Activated naive CD4-positive, alpha-beta T cell treated with anti-CD3 and anti-CD28 coated beads, Interleukin-2, amount 50 U/mL, for 16 hours (primary cell): ENCODE results near the gene TIMM22.
"Not testable (repeated sequence)": the region's sequence is repeated elsewhere in the genome, so short reads cannot be mapped to it uniquely, and the experiment has no call there.

Experiments
- DNase-seq: peaks from one replicate; pipeline ENCODE4 v3.0.0-alpha.2; 2020

The TIMM22 gene

GRCh38 chr17:996554-997344 lies at the start of gene TIMM22:
TIMM22 (plus strand) TSS chr17:997129; CDS start chr17:997143, 14 bp downstream.
- peak; percentile 92 for DNase-seq

- DNase-seq, result no peak
Observed at GRCh38 chr17:948284-948852, 48.6 kb upstream of the TIMM22 start.

DNA sequence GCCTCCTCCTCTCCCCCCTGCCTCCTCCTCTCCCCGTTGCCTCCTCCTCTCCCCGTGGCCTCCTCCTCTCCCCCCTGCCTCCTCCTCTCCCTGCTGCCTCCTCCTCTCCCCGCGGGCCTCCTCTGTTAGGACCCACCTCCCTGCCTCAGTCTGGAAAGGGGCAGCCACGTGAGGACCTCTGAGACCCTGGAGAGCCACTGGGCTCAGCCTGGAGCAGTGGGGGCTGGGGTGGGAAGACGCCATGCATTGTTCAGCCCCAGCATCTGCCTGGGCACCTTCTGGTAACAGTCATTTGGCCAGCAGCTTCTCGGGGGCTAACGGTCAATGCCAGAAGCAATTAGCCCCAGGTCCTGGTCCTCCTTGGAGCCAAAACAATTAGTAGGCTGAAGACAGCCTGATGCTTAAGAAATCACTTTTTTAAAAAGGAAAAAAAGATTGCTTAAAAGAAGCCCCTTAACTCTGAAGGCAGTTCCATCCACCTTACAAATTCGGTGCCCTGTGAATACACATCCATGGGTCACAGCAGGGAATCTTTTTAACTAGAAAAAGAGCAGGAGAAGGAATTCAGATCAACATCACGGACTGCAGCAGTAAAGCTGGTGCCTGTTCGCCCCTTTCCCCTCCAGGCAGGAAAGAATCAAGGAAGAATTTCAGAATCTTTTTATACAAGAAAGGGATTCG lies 47.2 kb upstream of the TIMM22 start:
- no peak for DNase-seq

- no peak for DNase-seq
Observed at GRCh38 chr17:951325-952132, 45.4 kb upstream of the TIMM22 start.

DNA sequence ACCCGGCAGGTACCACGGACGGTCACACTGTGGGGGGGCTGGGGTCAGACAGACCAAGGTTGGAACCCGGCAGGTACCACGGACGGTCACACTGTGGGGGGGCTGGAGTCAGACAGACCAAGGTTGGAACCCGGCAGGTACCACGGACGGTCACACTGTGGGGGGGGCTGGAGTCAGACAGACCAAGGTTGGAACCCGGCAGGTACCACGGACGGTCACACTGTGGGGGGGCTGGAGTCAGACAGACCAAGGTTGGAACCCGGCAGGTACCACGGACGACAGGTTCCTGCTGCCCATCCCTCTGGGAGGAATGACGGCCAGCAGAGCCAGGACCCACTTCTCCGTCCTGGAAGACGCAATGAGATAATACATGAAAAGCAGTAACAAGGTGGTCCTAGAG lies 44.3 kb upstream of the TIMM22 start:
- not testable (repeated sequence) for DNase-seq

GRCh38 chr17:953767-954166 lies 43.2 kb upstream of the TIMM22 start:
- no peak for DNase-seq

- no peak for DNase-seq
Observed at GRCh38 chr17:954431-955164, 42.3 kb upstream of the TIMM22 start.

- no peak for DNase-seq
Observed at GRCh38 chr17:956905-957304, 40.0 kb upstream of the TIMM22 start.

DNA sequence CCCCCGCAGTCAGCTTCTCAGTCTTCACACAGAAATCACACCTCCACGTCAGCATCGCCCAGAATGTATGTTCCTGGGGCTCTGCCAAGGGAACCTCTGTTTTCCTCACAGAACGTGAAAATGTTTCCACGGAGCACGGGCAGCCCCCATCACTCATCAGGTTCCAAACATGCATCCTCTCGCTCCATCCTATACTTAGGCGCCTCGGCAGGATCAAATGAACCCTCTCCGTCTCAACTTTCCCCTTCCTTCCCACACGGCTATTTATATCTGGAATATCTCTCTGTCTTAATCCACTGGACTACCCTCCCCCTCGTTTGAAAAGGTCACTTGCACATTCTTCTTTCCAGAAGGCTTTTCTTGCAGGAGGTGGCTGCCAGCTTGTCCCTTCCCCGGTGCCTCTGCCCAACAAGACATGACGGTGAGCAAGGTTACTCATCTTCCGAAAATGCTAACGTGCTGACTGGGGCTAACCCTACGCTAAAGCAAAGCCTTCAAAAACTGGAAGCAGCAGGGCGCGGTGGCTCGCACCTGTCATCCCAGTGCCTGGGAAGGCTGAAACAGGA lies 39.0 kb upstream of the TIMM22 start:
- DNase-seq, result no peak

DNA sequence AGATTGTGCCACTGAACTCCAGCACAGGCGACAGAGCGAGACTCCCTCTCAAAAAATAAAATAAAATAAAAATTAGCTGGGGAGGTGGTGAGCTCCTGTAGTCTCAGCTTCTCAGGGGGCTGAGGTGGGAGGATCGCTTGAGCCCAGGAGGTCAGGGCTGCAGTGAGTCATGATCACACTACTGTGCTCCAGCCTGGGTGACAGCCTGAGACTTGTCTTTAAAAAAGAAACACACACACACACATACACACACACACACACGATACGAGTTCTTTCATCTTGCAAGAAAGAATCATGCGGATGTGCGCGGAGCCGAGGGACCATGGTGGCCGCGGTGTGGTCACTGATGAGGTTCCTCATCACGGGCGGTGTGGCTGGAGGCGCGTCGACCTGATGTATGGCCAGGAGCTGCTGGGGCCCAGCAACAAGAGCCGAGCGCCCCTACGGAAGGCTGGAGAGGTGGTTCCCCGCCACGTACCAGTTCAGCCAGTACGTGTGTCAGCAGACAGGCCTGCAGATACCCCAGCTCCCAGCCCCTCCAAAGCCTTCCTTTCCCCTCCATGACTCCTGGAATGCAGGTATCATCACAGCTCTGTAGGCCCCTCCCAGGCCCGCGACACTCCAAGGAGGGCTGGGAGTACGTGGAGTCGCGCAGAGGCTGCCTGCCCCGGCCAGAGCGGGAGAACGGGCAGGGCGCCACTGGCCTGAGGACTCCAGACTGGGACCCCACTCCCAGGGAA lies 38.0 kb upstream of the TIMM22 start:
- DNase-seq, result no peak

DNA sequence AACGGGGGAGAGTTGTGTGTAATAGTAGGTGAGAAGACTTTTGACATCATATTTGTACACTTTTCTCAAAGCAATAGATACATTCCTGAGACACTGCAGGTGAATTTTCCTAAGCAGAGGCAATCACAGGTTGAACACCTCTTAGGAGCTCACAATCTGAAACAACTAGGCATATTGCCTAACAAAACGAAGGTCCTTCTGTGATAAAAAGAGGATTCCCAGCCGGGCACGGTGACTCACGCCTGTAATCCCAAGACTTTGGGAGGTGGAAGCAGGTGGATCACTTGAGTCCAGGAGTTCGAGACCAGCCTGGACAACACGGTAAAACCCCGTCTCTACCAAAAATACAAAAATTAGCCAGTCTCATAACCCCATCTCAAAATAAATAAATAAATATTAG lies 34.8 kb upstream of the TIMM22 start:
- no peak for DNase-seq

DNA sequence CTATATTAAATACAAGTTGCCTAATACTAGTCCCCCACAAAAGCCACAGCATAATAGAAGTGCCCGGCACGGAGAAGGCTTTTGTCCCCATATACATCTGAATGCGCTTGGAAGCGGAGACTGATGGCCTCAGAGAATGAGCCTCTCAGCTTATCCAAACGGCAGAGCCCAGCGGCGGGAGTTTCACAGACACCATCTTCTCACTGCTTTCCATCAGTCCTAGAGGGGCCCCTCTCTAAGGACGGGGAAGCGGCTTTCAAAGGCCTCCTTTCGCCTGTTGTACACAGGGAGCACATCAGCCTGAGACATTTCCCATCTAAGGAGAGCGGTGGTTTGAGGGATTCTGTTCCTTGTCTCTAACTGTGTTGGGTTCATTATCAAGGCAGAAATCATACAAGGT lies 34.3 kb upstream of the TIMM22 start:
- DNase-seq, result no peak

DNA sequence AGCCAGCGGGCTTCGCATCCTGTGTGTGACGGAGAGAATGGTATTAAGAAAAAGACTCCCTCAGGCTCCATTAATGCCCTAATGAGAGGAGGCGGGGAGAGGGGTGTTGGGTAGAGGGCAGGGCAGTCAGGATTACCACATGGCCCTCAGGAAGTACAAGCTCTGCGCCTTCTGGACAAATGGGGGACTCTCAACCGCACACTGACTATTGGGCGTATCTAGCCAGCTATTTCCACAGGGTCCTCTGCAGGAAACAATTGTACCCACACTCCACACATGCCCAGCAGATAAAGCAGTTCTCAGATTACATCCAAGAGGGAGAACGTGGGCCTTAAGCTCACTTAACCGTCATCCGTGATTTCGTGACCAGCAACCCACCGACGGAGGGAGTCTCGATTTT lies 32.1 kb upstream of the TIMM22 start:
- DNase-seq, result no peak

DNA sequence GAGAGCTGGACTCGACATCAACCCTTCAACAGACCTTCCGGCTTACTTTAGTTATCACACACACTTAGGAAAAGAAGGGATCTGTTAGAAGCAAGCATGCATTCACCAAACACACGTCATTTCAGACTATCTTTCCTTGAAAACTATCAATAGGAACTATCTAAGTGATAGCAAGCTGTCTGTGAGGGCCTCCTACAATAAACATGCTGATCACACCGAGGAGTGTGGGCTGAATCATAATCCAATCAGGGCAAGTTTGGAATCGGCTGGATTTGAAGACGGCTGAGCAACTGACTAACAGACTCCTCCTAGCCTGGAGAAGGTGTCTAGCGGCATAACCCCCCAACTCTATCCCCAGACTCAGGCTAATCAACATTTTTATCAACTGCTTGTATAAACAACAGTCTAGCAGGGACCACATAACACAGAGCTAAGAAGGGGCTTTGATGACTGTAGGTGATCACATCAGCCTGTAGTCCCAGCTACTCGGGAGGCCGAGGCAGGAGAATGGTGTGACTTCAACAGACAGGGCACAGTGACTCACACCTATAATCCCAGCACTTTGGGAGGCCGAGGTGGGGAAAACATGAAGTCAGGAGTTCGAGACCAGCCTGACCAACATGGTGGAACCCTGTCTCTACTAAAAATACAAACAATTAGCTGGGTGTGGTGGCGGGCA lies 31.5 kb upstream of the TIMM22 start:
- DNase-seq, result no peak

- DNase-seq, result no peak
Observed at GRCh38 chr17:967122-967521, 29.8 kb upstream of the TIMM22 start.

DNA sequence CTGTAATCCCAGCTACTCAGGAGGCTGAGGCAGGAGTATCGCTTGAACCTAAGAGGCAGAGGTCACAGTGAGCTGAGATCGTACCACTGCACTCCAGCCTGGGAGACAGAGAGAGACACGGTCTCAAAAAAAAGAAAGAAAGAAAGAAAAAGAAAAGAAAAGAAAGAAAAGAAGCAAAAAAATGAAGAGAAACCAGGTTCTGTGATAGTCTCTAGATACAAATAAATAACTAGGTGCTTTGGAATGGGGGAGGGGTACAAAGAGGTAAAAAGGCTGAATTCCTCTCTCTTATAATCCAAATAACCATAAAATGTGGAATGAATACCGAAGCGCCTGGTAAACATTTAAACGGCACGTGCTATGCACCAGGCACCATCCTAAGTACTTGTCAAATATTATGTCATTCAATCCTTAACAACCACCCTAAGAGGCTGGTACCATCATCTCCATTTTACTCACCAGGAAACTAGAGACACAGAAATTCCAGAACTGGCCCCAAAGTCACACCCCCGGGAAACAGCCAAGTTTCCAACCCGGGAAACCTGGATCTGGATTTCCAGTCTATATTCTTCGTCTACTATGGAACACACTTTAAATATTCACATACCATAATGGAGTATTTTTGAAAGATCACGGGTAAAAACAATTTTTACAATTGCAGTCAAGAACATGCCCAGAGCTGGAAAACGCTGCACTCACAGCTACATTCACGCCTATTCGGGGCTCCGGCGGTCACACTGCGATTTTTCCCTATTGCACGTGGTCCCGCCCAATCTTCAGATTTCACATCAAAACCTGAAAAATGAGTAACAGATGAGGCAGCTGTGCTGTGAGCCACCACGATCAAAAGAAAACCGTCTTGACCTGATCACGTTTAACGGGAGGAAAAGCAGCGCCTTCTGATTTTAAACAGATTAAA lies 27.9 kb upstream of the TIMM22 start:
- DNase-seq, result no peak

GRCh38 chr17:969811-970355 lies 27.0 kb upstream of the TIMM22 start:
- no peak for DNase-seq

- DNase-seq, result no peak
Observed at GRCh38 chr17:970364-970763, 26.6 kb upstream of the TIMM22 start.

GRCh38 chr17:971861-972260 lies 25.1 kb upstream of the TIMM22 start:
- not testable (repeated sequence) for DNase-seq
